Parathyroid adenoma (tissue), 2 donors: ENCODE data around the gene EFCC1.
"Not testable (repeated sequence)": the region's sequence is repeated elsewhere in the genome, so short reads cannot be mapped to it uniquely, and the experiment has no call there.

Source experiments
- H2AFZ ChIP-seq: fragments of 300-600 bp; sonication (generic); one replicate; pipeline ENCODE4 v1.7.0; 2017; ENCODE audit warnings: antibody characterized with exemption, mild to moderate bottlenecking
- H3K27ac ChIP-seq: fragments of 300-600 bp; sonication (generic); one replicate; pipeline ENCODE4 v1.7.0; 2017
- H3K27me3 ChIP-seq: fragments of 300-600 bp; sonication (generic); one replicate; pipeline ENCODE4 v1.7.0; 2017; ENCODE audit warnings: low read length; ENCODE audit not compliant: control insufficient read depth, insufficient read depth
- H3K36me3 ChIP-seq: fragments of 300-600 bp; sonication (generic); one replicate; pipeline ENCODE4 v1.7.0; 2017; ENCODE audit warnings: low read length; ENCODE audit not compliant: control insufficient read depth, insufficient read depth
- H3K4me1 ChIP-seq: fragments of 300-600 bp; sonication (generic); one replicate; pipeline ENCODE4 v1.7.0; 2017; ENCODE audit warnings: control low read depth
- H3K4me2 ChIP-seq: fragments of 300-600 bp; sonication (generic); one replicate; pipeline ENCODE4 v1.7.0; 2017; ENCODE audit warnings: low read length
- H3K4me3 ChIP-seq: fragments of 300-600 bp; sonication (generic); one replicate; pipeline ENCODE4 v1.7.0; 2017; ENCODE audit warnings: low read depth, low read length
- H3K79me2 ChIP-seq: fragments of 300-600 bp; sonication (generic); one replicate; pipeline ENCODE4 v1.7.0; 2017; ENCODE audit warnings: control low read depth
- H3K9ac ChIP-seq: fragments of 300-600 bp; sonication (generic); one replicate; pipeline ENCODE4 v1.7.0; 2017; ENCODE audit warnings: mild to moderate bottlenecking
- H3K9me3 ChIP-seq: fragments of 300-600 bp; sonication (generic); one replicate; pipeline ENCODE4 v1.7.0; 2017; ENCODE audit warnings: low read length; ENCODE audit not compliant: control insufficient read depth
- CTCF ChIP-seq: fragments of 300-600 bp; sonication (generic); IDR thresholded peaks from one replicate; pipeline ENCODE4 v1.7.0; 2017; ENCODE audit warnings: antibody characterized with exemption, mild to moderate bottlenecking
- donor health status: primary hyperparathyroidism.

Gene EFCC1

GRCh38 chr3:129084501-129084900 is 83.4 kb downstream of the EFCC1 start:
- Histone ChIP-seq H3K4me3 (no peak overlapping the region), H3K27me3 (no peaks in the 10 kb centered on the region), H3K27ac (no peak overlapping the region), H3K9ac (no peak overlapping the region), H3K9me3 (no peaks in the 10 kb centered on the region), H3K36me3 (no peaks in the 10 kb centered on the region), H2AFZ (no peak overlapping the region), H3K4me1 (no peaks in the 10 kb centered on the region), H3K79me2 (no peaks in the 10 kb centered on the region), H3K4me2 (no peak overlapping the region)
- TF ChIP-seq CTCF: no peak

GRCh38 chr3:129085165-129085715 is 84.1 kb downstream of the EFCC1 start:
- Histone ChIP-seq H3K79me2 (no peaks in the 10 kb centered on the region), H3K9ac (no peak overlapping the region), H3K27ac (no peak overlapping the region), H3K36me3 (no peaks in the 10 kb centered on the region), H3K4me1 (no peaks in the 10 kb centered on the region), H2AFZ (no peak overlapping the region), H3K4me2 (no peak overlapping the region), H3K9me3 (no peaks in the 10 kb centered on the region), H3K27me3 (no peaks in the 10 kb centered on the region), H3K4me3 (no peak overlapping the region)
- TF ChIP-seq CTCF: no peak

- no peaks in the 10 kb centered on the region for H3K36me3 ChIP-seq
- TF ChIP-seq CTCF: no peak
- H3K9ac ChIP-seq: no peak overlapping the region
- no peak overlapping the region for H3K27ac ChIP-seq
- no peak overlapping the region for H3K4me3 ChIP-seq
- H3K4me2 ChIP-seq: no peak overlapping the region
- H3K9me3 ChIP-seq: no peaks in the 10 kb centered on the region
- no peak overlapping the region for H2AFZ ChIP-seq
- H3K27me3 ChIP-seq: no peaks in the 10 kb centered on the region
- no peaks in the 10 kb centered on the region for H3K4me1 ChIP-seq
- H3K79me2 ChIP-seq: no peaks in the 10 kb centered on the region
Observed at GRCh38 chr3:129085818-129086217, 84.7 kb downstream of the EFCC1 start.

GRCh38 chr3:129087138-129087702 is 86.1 kb downstream of the EFCC1 start:
- no peaks in the 10 kb centered on the region for H3K27me3 ChIP-seq
- H3K9me3 ChIP-seq: no peaks in the 10 kb centered on the region
- peak overlapping the region; percentile 54 for H3K27ac ChIP-seq
- no peak overlapping the region for H2AFZ ChIP-seq
- H3K9ac ChIP-seq: no peak overlapping the region
- TF ChIP-seq CTCF: no peak
- no peaks in the 10 kb centered on the region for H3K4me1 ChIP-seq
- H3K79me2 ChIP-seq: no peaks in the 10 kb centered on the region
- H3K4me3 ChIP-seq: no peak overlapping the region
- H3K4me2 ChIP-seq: no peak overlapping the region
- no peaks in the 10 kb centered on the region for H3K36me3 ChIP-seq

- not testable (repeated sequence) for H3K4me2 ChIP-seq, H3K9me3 ChIP-seq, H3K79me2 ChIP-seq, H3K27ac ChIP-seq, H2AFZ ChIP-seq, H3K27me3 ChIP-seq, H3K4me3 ChIP-seq, H3K9ac ChIP-seq, H3K4me1 ChIP-seq, H3K36me3 ChIP-seq
Observed at GRCh38 chr3:129087904-129088303, 86.8 kb downstream of the EFCC1 start.

- H3K79me2 ChIP-seq, H3K4me1 ChIP-seq, H3K4me2 ChIP-seq, H3K4me3 ChIP-seq, H3K9ac ChIP-seq, H3K27ac ChIP-seq, H3K36me3 ChIP-seq, H2AFZ ChIP-seq, H3K9me3 ChIP-seq, H3K27me3 ChIP-seq: not testable (repeated sequence)
Observed at GRCh38 chr3:129088312-129088711, 87.2 kb downstream of the EFCC1 start.
